Fibroblast of mammary gland (primary cell): ENCODE results near the gene HIPK2.

ENCODE experiments used
- DNase-seq: peaks from one replicate; pipeline ENCODE4 v3.0.0-alpha.2; 2010; ENCODE audit warnings: low read depth
- H3K4me3 ChIP-seq: 2 replicates; pipeline ENCODE4 v1.5.1; 2011; ENCODE audit warnings: low read depth, mild to moderate bottlenecking, low read length, moderate library complexity; ENCODE audit not compliant: control insufficient read depth
- TF ChIP-seq, protein P1 (sequence below): conservative IDR thresholded peaks from 2 replicates; pipeline ENCODE4 v1.5.1; 2011; ENCODE audit warnings: low read depth, low read length, inconsistent platforms; ENCODE audit not compliant: control insufficient read depth, insufficient read depth

The HIPK2 gene

DNA sequence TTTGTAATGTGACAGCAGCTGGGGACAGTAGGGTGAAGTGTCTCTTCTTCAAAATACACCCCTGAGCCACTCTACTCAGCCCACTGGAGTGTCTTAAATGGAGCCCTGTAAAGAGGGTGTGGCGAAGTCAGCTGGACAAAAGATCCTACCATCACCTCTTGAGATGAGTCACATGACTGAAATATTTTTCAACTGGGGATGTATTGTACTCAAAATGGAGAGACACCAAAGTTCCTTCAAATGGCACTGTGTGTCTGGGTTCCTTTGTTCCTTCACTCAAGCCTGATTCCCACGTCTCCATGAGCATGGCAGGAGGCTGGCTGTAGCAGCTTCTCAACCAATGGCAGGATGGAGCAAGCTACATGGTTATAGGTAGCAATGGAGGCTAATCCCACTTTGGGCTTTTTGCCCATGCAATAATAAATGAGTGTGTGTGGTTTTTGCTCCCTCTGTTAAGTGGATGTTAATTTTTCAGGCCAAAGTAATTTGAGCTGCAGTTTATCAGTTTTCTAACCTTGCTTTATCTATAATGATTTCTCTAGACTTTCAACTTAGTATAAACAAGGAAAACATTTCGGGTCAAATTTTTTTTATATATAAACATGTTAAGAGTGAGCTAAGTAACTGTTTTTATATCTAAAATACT, 186.1 kb downstream of the HIPK2 start:
- TF ChIP-seq, protein P1, sequence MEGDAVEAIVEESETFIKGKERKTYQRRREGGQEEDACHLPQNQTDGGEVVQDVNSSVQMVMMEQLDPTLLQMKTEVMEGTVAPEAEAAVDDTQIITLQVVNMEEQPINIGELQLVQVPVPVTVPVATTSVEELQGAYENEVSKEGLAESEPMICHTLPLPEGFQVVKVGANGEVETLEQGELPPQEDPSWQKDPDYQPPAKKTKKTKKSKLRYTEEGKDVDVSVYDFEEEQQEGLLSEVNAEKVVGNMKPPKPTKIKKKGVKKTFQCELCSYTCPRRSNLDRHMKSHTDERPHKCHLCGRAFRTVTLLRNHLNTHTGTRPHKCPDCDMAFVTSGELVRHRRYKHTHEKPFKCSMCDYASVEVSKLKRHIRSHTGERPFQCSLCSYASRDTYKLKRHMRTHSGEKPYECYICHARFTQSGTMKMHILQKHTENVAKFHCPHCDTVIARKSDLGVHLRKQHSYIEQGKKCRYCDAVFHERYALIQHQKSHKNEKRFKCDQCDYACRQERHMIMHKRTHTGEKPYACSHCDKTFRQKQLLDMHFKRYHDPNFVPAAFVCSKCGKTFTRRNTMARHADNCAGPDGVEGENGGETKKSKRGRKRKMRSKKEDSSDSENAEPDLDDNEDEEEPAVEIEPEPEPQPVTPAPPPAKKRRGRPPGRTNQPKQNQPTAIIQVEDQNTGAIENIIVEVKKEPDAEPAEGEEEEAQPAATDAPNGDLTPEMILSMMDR = no peak
- H3K4me3 ChIP-seq = no peak overlapping the region
- DNase-seq = no peak

DNA sequence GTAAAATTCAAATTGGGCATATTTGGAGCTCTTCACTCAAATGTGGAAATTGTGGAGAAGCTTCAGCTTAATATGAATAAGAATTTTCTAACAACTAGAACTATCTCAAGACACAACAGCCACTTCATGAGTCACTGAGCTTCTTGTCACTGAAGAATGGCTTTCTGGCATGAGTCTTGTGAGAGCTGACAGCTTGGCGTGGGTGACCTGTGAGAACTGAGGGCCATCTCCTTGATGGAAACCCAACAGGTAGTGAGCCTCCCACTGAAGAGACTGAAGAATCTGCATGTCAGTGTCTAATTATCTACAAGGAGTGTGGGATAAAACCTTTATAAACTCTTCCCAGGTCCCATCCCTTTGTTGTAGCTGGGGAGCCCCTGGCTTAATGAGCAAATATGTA, 188.3 kb downstream of the HIPK2 start:
- TF ChIP-seq, protein P1 = no peak
- peak; percentile 15 for DNase-seq
- H3K4me3 ChIP-seq = no peak overlapping the region

DNA sequence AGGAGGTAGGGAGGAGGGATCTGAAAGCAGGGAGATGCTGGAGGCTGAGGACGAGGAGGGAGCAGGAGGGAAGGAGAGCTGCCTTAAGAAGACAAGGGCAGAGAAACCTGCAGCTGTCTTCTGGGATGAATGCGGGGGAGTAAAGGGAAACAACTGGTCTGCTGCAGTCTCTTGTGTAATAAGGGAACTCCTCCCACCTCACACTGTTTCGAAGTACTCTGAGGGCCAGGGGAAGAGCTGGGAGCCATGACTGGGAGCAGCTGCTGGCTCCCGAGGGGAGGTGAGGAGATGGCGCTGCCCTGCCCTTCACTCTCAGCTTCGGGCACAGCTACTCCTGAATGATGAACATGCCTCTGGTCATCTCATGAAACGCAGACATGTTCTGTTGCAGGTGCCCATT, 189.2 kb downstream of the HIPK2 start:
- TF ChIP-seq, protein P1 = no peak
- DNase-seq = peak; percentile 80
- no peak overlapping the region for H3K4me3 ChIP-seq

DNA sequence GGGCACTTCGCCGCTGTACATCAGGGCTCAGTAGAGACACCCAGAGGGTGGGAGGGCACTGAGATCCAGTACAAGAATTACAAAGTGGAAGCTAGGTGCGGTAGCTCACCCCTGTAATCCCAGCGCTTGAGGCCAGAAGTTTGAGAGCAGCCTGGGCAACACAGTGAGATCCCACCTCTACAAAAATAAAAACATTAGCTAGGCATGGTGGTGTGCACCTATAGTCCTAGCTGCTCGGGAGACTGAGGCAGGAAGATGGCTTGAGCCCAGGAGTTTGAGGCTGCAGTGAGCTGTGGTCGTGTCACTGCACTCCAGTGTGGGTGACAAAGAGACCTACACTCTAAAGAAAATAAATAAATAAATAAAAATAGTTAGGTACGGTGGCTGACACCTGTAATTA, 190.3 kb downstream of the HIPK2 start:
- no peak overlapping the region for H3K4me3 ChIP-seq
- no peak for DNase-seq
- TF ChIP-seq, protein P1 = no peak

DNA sequence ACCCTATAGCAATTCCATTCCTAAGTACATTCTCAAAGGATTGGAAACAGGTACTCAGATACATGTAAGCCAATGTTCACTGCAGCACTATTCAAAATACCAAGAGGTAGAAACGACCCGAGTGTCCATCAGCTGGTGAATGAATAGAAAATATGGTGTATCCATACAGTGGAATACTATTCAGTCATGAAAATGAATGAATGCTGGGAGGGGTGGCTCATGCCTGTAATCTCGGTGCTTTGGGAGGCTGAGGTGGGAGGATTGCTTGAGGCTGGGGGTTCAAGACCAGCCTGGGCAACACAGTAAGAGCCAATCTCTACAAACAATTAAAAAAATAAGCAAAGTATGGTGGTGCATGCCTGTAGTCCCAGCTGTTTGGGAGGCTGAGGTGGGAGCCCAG, 191.5 kb downstream of the HIPK2 start:
- TF ChIP-seq, protein P1 = no peak
- no peak for DNase-seq
- H3K4me3 ChIP-seq = no peak overlapping the region

DNA sequence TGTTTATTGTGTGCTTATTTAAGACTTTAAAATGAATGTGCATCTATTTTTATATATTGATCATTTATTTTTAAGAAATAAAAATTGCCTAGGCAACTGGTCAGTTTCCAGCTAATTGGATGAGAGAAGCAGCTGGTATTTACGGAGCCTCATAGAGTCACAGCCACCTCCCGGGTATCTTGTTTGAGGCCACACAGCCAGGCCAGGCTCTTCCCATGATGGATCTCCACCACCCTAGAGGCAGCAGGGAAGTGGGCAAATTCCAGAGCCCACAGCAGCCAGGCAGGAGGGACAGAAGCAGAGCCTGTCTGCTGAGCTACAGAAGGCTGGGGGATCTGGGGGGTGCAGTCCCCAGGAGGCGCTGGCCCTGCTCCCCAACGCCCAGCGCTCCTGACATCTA, 192.8 kb downstream of the HIPK2 start:
- TF ChIP-seq, protein P1 = no peak
- no peak overlapping the region for H3K4me3 ChIP-seq
- DNase-seq = no peak
